Testis (tissue), 2 donors: ENCODE measurements around the gene EXOC4.

Experiments
- CTCF ChIP-seq, 3 experiments: fragments of 450-650 bp in 2 of 3; fragments of 200-600 bp in 1 of 3; sonication (generic) in 1 of 3; IDR thresholded peaks; one replicate each; pipeline ENCODE4 v1.5.1; 2016 to 2019; ENCODE audit warnings: antibody characterized with exemption in 3 of 3, mild to moderate bottlenecking in 2 of 3, moderate library complexity in 1 of 3
- POLR2A ChIP-seq: fragments of 450-650 bp; IDR thresholded peaks from one replicate; pipeline ENCODE4 v1.6.1; 2017; ENCODE audit warnings: antibody characterized with exemption, mild to moderate bottlenecking, moderate library complexity

- TF ChIP-seq CTCF (IDR thresholded peaks at IDR 0.05) (no peak), POLR2A (no peak)
These were observed 57.5 kb downstream of the EXOC4 start for GRCh38 chr7:133310232-133310862.
